ENCODE measurements around the gene CACNA1S.

Gene CACNA1S

DNA sequence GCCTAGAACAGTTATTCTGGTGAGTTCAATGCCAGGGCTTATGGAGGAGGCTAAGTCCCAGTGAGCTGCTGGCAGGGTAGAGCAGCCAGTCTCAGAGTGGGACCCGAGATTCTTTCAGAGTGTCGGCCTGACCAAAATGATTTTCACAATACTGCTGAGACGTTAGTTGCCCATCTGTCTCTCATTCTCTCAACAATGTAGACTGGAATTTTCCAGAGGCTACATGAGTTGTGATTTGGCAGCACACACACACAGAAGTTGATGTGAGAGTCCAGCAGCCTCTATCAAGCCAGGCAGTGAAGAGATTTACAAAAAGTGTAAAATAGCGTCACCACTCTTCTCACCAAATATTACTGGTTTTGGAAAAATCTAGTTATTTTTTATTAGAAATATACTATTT is 21.7 kb downstream of the CACNA1S start:
- DNase-seq, result no peak

DNA sequence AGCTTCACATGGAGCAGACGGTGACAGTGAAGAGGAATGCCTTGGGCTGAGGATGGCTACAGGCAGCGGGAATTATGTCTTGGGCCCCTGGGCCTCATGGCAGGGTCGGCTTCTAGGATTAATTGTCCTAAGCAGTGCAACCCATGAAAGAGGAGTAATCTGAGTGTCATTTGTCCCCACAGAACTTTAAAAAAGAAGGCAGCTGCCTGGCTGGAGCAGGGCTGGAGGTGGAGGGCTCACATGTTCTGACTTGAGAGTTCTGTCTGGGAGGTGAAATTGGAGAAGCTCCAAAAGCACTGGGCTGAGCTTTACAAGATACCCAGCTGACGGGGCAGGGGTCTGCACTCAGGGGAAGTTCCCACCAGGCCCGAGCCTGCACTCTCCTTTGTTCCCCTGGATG is 22.6 kb downstream of the CACNA1S start:
- peak; percentile 28 for DNase-seq

DNA sequence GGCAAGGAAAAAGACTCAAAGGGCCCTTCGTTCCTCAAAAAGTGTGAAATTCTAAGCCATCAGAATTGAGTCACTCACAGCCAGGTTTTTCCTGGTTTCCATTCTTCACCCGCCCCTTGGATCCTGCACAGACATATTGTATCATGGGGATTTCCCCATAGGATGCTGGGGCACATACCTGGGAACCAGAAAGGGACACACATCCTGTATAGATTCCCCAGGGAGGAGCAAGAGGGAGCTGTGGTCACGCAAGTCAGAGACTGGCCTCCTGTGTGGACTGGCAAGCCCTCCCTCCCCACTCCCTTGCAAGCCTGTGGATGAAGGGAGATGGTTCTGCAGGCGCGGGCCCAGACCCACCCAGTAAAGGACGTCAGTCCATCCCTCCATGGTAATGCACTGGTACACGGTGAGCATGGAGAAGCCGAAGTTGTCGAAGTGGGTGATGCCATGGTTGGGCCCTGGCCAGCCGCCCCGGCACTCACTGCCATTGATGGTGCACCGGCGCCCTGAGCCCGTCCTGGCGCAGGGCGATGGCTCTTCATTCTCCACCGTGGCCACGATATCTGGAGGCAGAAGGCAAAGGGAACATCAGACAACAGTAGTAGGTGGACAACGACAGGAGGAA is 23.2 kb downstream of the CACNA1S start:
- no peak for DNase-seq

DNA sequence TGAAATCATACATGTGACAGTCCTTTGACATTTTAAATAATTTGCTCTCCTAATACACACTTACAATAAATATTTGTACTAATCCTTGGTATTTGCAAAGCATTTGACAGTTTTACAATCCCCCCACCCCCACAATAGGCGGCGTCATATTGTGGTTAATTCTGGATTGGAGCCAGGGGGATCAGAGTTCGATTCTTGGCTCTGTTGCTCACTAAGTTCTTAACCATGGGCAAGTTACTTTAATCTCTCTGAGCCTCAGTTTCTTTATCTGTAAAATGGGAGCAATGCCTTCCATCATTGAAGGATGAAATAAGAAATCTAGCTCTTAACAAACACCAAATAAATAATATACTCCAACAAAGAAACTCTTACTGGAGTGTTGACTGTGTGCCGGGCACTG is 23.8 kb downstream of the CACNA1S start:
- no peak for DNase-seq

DNA sequence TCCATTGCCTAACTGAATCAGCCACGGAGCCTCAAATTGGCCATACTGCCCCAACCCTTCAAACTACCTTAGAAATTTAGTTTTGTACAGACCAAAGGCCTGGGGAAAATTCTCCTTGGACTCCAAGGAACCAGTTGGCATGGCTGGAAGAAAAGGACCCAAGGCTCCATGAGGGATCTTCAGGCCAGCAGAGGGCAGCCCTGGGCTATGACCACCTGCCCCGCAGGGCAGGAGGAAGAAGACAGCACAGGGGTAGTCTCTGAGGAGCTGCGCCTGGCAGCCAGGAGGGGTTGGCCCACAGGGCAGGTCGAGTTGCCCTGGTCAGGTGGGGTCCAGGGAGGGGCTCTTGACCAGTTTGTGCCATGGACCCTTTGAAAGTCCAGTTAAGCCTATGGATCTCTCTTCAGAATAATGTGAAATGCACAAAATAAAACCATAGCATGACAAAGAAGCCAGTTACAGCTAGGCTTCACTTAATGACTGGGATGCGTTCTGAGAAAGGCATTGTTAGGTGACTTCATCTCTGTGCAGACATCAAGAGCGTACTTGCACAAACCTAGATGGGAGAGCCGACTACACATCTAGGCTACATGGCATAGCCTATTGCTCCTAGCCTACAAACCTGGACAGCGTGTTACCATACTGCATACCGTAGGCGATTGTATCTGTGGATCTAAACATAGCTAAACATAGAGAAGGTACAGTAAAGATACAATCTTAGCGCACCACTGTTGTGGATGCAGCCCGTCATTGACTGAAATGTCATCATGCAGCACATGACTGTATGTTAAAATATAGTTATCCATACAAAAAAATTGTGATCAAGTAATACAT is 26.1 kb downstream of the CACNA1S start:
- no peak for DNase-seq

DNA sequence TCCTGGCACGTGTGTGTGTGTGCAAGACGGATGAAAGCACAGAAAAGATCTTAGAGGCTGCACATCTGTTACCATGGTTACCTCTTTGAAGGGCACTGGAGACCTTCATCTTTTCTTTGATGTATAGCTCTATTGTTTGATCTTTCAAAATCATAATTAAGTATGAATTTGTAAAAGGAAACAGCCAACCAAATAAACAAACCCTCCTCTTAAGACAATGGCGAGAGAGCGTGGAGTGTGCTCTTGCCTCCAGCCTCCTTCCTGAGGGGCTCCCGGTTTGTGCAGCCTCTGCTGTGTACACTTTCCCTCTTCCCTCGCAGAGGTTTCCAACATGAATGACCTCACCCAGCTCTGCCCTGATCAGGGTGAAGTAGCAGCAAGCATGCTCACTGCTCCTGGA is 27.9 kb downstream of the CACNA1S start:
- DNase-seq, result peak; percentile 79

DNA sequence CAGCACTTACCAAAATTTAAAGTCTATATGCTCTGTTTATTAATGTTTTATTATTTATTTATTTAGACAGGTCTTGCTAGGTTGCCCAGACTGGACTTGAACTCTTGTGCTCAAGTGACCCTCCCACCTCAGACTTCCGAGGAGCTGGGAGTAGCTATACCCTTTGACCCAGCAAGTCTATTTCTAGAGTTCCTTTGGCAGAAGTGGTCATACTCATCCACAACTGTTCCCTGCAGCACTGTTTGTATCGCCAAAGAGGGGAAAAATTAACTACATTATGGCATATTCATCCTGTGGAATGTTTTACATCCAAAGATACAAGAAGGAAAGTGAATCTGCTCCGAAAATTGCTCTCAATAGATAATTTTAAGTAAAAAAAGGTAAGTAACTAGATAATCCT is 28.5 kb downstream of the CACNA1S start:
- peak; percentile 69 for DNase-seq

DNA sequence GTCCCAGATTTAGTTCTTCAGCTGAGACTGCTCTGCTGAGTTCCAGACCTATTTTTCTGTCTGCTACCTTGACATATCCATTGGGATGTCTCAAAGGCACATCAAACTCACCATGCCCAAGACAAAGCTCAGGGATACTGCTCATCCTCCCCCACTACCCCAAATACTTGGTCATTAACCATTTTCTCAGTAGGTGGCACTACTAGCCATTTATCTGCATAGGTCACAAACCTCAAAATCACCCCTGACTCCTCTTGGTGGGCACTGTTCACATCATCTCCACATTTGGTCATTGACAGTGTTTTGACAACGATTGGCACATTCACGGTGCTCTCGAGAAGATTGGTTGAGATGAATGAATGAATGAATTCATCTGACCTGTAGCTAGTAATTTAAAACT is 32.1 kb downstream of the CACNA1S start:
- no peak for DNase-seq

DNA sequence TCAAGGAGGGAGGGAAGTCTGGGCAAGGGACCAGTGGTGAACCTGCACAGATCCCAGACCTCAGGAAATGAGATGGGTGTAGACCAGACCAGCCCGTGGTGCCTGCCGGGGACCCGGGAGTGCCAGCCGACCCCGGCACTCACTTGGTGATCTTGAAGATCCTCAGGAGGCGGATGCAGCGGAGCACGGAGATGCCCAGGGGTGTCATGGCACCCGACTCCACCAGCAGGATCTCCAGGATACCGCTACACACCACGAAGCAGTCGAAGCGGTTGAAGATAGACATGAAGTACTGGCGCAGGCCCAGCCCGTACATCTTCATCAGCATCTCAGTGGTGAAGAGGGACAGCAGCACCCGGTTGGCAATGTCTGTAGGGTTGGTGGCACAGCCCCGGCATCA is 34.5 kb downstream of the CACNA1S start:
- no peak for DNase-seq

DNA sequence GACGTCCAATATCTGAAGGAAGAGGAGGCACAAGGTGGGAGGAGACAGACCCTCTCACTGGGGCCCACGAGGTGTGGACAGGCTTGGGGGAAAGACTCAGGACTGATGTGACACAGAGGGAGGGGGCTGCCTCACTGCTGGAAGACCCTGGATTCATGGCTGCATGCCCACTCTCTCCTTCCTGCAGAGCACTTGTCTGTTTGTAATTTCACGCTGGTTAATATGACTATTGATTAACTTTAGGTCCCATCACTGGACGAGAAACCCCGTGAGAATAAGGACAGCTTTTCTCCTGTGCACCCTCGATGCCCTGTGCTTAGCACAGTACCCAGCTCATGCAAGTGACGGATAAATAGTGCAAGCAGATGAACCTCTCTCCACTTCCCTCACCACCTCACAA is 35.1 kb downstream of the CACNA1S start:
- DNase-seq, result no peak

DNA sequence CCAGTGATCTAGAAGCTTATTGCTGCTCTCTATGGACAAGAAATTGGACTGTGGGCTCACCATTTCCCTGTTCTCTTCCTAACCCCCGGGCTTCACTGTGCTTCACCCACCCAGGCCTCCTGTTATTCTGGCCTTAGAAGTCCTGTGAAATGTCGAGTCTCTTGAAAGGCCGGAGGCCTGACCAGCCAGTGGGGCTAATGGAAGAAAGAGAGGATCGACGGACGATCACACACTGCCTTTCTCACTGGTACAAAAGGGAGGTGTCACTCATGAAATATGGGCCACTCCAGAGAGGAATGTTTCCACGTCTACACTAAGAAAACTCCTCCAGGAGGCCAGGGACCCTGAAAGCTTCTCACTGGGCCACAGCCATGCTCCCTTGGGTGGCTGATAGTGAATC is 36.1 kb downstream of the CACNA1S start:
- DNase-seq, result no peak

DNA sequence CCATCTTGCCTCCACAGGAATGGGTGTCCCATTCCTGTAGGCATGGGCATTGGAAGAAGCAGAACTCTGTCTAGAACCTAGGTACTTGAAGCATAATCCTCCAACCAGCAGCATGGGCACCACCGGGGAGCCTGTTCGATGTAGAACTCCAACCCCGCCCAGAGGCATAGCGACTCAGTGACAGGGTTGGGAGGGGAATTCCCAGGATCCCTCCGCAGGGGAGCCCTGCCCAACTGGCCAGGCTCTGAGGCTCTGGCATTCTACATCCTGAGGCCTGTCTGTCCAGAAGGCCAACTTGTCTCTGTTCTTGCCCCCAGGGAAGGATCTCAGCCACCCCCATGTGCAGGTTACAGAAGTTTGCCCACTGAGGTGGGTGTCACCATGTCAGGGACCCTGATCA is 38.2 kb downstream of the CACNA1S start:
- no peak for DNase-seq

DNA sequence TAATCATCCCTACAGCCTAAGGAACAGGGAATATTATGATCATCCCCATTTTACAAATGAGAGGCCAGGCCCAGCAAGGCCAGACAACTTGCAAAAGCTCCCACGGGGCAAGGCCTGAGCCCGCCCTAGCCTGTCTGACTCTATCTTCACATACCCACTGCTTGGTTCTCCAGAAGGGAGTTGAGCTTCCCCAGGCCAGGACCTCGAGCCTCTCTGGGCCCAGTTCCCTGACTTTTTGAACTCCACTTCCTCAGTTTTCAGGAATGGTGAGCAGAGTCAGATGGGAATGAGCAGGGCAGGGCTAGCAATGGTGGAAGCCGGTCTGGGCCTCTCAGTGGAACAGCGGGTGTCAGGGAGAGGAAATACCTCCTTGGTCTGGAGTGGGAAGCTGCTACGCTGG is 39.3 kb downstream of the CACNA1S start:
- DNase-seq, result no peak

DNA sequence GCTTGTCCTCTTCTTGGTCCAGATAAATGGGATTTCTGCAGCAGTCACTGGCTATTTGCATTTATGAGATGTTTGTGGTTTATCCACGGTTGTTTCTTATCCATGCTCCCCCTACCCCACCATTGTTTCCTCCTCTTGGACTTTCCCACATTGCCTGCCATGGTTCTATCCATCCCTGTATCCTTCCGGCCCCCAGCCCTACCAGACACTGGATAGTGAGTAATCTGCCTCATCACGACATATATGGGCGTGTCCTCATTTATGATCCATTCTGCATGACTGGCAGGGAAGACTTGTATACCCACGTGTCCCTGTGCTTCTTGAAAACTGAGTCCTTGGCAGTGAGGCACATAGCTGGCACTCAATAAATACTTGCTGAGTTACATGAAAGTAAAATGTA is 40.1 kb downstream of the CACNA1S start:
- no peak for DNase-seq

DNA sequence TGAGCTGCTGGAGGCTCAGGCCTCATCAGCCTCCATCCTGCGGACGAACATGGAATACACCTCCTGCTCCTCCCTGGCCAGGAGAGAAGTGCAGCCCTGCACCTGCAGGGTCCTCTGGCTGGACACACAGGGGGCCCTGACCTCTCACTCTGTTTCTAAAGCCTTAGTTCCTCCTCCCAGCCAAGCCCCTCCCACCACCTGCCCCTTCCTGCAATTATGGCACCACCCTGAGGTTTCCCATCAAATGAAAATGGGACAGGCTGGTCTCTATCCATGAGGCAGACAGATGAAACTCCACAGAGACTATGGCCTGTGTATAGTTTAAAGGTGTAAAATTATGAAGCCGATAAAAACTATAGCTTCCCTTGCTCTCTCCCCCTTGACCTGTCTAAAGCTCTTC is 42.6 kb downstream of the CACNA1S start:
- no peak for DNase-seq

DNA sequence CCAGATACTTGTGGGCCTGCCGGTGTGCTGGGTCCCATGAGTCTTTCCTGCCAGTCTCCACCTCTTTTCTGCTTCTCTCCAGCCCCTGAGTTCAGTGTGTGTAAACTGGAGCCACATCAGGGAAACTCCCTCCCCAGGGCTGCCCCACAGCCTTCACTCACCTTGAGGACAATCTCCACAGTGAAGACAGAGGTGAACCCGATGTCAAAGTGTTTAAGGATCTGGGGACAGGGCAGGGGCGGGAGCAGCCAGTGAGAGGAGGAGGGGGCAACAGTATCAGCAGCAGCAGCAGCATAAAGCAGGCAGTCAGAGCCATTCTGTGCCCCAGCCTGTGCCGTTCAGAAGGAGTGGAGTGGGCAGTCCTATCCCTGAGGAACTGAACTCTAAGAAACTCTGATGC is 43.2 kb downstream of the CACNA1S start:
- no peak for DNase-seq

DNA sequence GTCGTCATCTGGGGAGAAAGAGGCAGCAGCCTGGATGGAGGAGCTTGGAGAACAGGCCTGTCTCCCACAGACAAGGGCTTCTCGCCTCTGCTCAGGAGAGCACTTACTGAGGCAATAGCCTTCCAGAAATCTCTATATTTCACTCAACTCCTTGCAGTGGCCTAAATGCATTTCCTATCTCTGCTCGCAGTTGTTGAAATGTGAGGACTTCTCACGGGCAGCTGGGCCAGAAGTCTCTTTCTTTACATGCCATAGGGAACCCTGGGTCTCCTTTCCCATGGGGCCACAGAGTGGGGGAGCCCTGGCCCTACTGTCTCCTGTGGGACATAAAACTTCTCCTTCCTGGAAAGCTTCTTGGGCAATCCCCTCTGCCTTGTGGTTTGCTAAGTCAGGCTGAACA is 45.2 kb downstream of the CACNA1S start:
- no peak for DNase-seq

DNA sequence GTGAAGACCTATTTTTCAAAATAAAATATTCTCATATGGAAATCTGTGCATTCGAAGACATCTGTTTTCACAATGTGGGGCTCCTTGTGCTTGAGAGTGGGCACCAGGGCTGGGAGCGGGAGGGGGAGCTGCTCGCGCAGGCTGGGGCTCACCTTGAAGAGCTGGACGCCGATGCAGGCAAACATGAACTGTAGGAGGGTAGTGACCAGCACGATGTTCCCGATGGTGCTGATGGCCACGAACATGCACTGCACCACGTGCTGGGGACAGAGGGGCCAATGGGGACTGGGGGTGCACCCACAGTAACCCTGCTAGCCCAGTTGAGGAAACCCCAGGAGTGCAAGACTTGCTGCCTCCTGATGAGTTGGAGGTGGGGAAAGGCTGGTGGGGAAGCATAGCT is 46.5 kb downstream of the CACNA1S start:
- no peak for DNase-seq

DNA sequence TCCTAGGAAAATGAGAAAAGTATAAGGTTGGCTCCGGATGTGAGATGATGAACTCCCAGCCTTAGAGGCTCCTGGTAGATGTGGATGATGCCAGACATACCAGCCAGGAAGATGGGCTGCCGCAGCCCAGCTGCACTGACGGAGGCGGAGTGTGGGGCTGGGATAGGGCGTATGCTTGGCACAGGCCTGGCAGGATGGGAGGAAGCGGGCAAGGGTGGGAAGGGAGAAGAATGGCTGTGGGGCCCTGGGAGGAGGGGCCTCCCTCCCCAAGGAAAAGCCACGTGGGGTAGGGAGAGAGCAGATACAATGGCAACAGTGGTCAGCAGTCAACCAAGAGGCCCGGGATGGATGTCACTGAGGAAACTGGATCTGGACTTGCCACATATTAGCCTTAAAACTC is 47.4 kb downstream of the CACNA1S start:
- no peak for DNase-seq

DNA sequence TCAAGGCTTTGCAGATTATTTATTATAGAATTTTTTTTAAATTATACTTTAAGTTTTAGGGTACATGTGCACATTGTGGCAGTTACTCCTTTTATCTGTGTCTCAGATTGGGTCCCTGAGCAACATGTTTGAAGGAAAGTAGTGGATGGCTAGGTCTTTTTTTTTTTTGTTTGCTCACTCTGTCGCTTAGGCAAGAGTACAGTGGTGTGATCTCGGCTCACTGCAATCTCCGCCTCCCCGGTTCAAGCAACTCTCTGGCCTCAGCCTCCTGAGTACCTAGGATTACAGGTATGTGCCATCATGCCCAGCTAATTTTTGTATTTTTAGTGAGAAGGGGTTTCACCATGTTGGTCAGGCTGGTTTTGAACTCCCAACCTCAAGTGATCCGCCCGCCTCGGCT is 49.1 kb downstream of the CACNA1S start:
- no peak for DNase-seq

DNA sequence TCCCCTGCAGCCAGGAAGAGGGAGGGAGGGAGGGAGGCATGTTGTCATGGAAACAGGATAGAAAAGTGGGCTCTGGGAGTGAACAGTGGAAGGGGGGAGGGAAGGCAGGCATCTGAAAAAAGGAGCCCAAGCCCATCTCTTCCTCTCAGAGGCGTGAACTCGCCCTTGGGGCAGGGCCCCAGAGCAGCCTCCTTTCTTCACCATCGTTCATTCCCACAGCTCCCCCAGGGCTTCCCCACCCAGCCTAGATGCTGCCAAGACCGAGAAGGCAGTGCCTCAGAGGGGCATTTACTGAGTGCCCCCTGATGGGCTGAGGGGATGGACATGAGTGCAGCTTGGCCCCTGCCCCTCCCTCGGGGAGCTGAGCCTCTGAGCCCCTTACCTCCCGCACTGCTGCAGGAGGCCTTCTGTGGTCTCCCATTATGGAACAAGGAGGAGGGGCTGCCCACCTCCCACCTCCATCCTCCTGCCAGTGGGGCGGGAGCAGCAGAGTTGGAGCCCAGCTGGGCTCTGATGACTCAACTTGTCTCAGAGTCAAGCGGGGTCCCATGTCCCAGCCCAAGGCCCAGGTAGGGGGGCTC is 49.6 kb downstream of the CACNA1S start:
- DNase-seq, result no peak

DNA sequence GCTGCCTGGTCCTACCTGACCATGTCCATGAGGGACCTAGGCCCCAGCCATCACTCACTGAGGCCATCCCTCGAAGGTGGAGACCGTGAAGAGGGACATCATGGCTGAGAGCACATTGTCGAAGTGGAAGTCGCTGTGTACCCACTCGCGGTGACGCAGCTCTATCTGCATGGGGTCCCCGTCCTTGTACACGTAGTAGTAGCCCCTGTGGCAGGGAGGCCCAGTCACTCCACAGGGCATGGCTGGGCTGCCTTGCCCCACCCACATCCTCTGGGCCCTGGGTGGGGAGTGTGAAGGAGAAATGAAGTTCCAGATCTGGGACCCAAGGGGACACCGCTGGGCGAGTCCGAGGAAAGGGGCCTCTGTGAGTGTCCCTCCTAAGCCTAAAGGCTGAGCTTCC is 50.3 kb downstream of the CACNA1S start:
- no peak for DNase-seq

DNA sequence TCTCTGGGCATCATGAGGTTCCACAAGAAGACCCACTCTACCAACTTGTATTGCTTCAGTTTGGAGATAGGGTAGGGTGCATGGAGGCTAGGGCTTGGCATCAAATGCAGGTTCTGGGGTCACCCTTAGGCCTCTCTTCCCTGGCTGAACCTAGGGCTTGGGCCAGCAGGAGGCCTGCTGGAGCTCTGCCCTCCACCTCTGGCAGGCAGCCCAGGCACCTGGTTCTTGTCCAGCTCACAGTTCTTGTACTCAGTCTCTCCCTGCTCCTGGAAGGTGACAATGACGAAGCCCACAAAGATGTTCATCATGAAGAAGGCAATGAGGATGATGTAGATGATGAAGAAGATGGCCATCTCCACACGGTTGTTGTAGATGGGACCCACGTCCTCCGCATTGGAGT is 51.2 kb downstream of the CACNA1S start:
- DNase-seq, result no peak

DNA sequence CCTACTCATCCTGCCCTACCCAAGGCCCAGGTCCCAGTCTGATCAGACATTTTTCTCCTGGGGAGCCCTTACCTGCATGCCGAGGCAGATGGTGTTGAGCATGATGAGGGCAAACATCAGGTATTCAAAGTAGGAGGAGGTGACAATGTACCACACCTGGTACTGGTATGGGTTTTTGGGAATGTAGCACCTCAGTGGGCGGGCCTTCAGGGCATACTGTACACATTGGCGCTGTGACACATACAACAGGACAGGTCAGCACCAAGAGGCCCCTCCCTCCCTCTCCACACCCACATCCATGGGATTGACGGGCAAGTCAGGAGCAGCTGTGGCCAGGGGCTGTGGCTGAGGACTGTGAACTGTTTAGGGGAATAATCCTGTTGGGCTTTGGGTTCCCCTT is 51.6 kb downstream of the CACNA1S start:
- DNase-seq, result no peak

All from DMS79 treated with DMSO at 0.1 percent for 48 hours (cell line).